H9 (cell line): ENCODE data around the gene NUDT9. TPM values are rescaled to one million over a fixed set of nuclear protein-coding genes. Genes with fewer than 3 reads are reported as not detected.

Source experiments
- DNase-seq: peaks from one replicate; pipeline ENCODE4 v3.0.0-alpha.2; 2017
- H2AFZ ChIP-seq: one replicate; pipeline ENCODE4 v1.6.1; 2013; ENCODE audit warnings: mild to moderate bottlenecking, low read length, control low read depth, moderate library complexity
- H2AK5ac ChIP-seq: 2 replicates; pipeline ENCODE4 v1.6.1; 2013; ENCODE audit warnings: low read length, control low read depth, mixed read lengths; ENCODE audit not compliant: insufficient read length
- H2BK120ac ChIP-seq: one replicate; pipeline ENCODE4 v1.6.1; 2013; ENCODE audit warnings: low read depth, mild to moderate bottlenecking, low read length, control low read depth, inconsistent platforms; ENCODE audit not compliant: poor library complexity, severe bottlenecking
- H2BK12ac ChIP-seq: 2 replicates; pipeline ENCODE4 v1.6.1; 2013; ENCODE audit warnings: low read length, control low read depth, mixed read lengths, low read depth; ENCODE audit not compliant: insufficient read length
- H2BK15ac ChIP-seq: 2 replicates; pipeline ENCODE4 v1.6.1; 2013; ENCODE audit warnings: low read depth, low read length, control low read depth
- H2BK20ac ChIP-seq: one replicate; pipeline ENCODE4 v1.6.1; 2013; ENCODE audit warnings: low read depth, mild to moderate bottlenecking, low read length, control low read depth, inconsistent platforms; ENCODE audit not compliant: poor library complexity, severe bottlenecking
- H2BK5ac ChIP-seq: 2 replicates; pipeline ENCODE4 v1.6.1; 2013; ENCODE audit warnings: low read length, control low read depth, mixed read lengths; ENCODE audit not compliant: insufficient read length
- H3K14ac ChIP-seq: 2 replicates; pipeline ENCODE4 v1.6.1; 2013; ENCODE audit warnings: low read length, control low read depth; ENCODE audit not compliant: insufficient read depth
- H3K18ac ChIP-seq: 2 replicates; pipeline ENCODE4 v1.6.1; 2013; ENCODE audit warnings: low read depth, mild to moderate bottlenecking, mixed read lengths, low read length, control low read depth; ENCODE audit not compliant: insufficient read length
- H3K23ac ChIP-seq: 2 replicates; pipeline ENCODE4 v1.6.1; 2013; ENCODE audit warnings: low read length, control low read depth, mixed read lengths, low read depth; ENCODE audit not compliant: insufficient read length
- H3K23me2 ChIP-seq: 2 replicates; pipeline ENCODE4 v1.6.1; 2013; ENCODE audit warnings: low read depth, mild to moderate bottlenecking, mixed read lengths, low read length, control low read depth; ENCODE audit not compliant: insufficient read length, poor library complexity, severe bottlenecking
- H3K27ac ChIP-seq: 2 replicates; pipeline ENCODE4 v1.5.1; 2013; ENCODE audit warnings: low read length, control low read depth, mixed read lengths, low read depth; ENCODE audit not compliant: insufficient read length
- H3K27me3 ChIP-seq: 2 replicates; pipeline ENCODE4 v1.6.1; 2013; ENCODE audit warnings: low read length, control low read depth, inconsistent platforms; ENCODE audit not compliant: insufficient read depth
- H3K4ac ChIP-seq: 2 replicates; pipeline ENCODE4 v1.6.1; 2013; ENCODE audit warnings: low read depth, mild to moderate bottlenecking, control low read depth, inconsistent platforms, low read length, moderate library complexity
- H3K4me1 ChIP-seq: 2 replicates; pipeline ENCODE4 v1.6.1; 2013; ENCODE audit warnings: low read length, control low read depth, inconsistent platforms; ENCODE audit not compliant: insufficient read depth
- H3K4me2 ChIP-seq: 2 replicates; pipeline ENCODE4 v1.6.1; 2013; ENCODE audit warnings: low read length, control low read depth, mixed read lengths; ENCODE audit not compliant: insufficient read length, insufficient read depth
- H3K56ac ChIP-seq: 2 replicates; pipeline ENCODE4 v1.6.1; 2013; ENCODE audit warnings: low read depth, mild to moderate bottlenecking, mixed read lengths, low read length, control low read depth; ENCODE audit not compliant: insufficient read length
- H3K79me1 ChIP-seq: 2 replicates; pipeline ENCODE4 v1.6.1; 2013; ENCODE audit warnings: low read depth, mild to moderate bottlenecking, moderate library complexity, low read length, control low read depth, inconsistent platforms; ENCODE audit not compliant: insufficient read depth, poor library complexity, severe bottlenecking
- H3K79me2 ChIP-seq: 2 replicates; pipeline ENCODE4 v1.6.1; 2013; ENCODE audit warnings: low read length, control low read depth, inconsistent platforms; ENCODE audit not compliant: insufficient read depth
- H3K9ac ChIP-seq: 2 replicates; pipeline ENCODE4 v1.6.1; 2013; ENCODE audit warnings: low read length, control low read depth, mixed read lengths; ENCODE audit not compliant: insufficient read length; ENCODE audit errors: extremely low read depth
- H3K9me3 ChIP-seq: one replicate; pipeline ENCODE4 v1.6.1; 2013; ENCODE audit warnings: low read depth, low read length, inconsistent platforms; ENCODE audit not compliant: control insufficient read depth
- H3T11ph ChIP-seq: one replicate; pipeline ENCODE4 v1.6.1; 2013; ENCODE audit warnings: mild to moderate bottlenecking, low read length, control low read depth, inconsistent platforms
- H4K20me1 ChIP-seq: one replicate; pipeline ENCODE4 v1.6.1; 2013; ENCODE audit not compliant: control insufficient read depth, insufficient read length, insufficient read depth
- H4K5ac ChIP-seq: 2 replicates; pipeline ENCODE4 v1.6.1; 2013; ENCODE audit warnings: low read depth, mild to moderate bottlenecking, mixed read lengths, low read length, control low read depth; ENCODE audit not compliant: insufficient read length
- H4K8ac ChIP-seq: replicated peaks from 2 replicates; pipeline ENCODE4 v1.6.1; 2013; ENCODE audit warnings: low read length, control low read depth, mixed read lengths, low read depth; ENCODE audit not compliant: insufficient read length
- H4K91ac ChIP-seq: 2 replicates; pipeline ENCODE4 v1.6.1; 2013; ENCODE audit warnings: low read depth, mild to moderate bottlenecking, moderate library complexity, mixed read lengths, low read length, control low read depth; ENCODE audit not compliant: insufficient read length
- H3K27ac Mint-ChIP-seq, 3 experiments: 2 replicates in 2 of 3; 3 replicates in 1 of 3; pipeline ENCODE4 v1.8.0; 2020 to 2021; ENCODE audit warnings: mixed read lengths in 3 of 3, mild to moderate bottlenecking in 1 of 3, moderate library complexity in 1 of 3
- H3K27me3 Mint-ChIP-seq: 2 replicates; pipeline ENCODE4 v1.8.0; 2021; ENCODE audit warnings: low read depth, mild to moderate bottlenecking, moderate library complexity, mixed read lengths
- H3K36me3 Mint-ChIP-seq, 3 experiments: 2 replicates in 2 of 3; 3 replicates in 1 of 3; pipeline ENCODE4 v1.8.0; 2020 to 2021; ENCODE audit warnings: low read depth in 3 of 3, mixed read lengths in 3 of 3; ENCODE audit not compliant: insufficient read depth in 1 of 3
- H3K4me1 Mint-ChIP-seq, 2 experiments: 2 replicates each; pipeline ENCODE4 v1.8.0; 2020; ENCODE audit warnings: mixed read lengths in 2 of 2
- H3K4me3 Mint-ChIP-seq, 2 experiments: 2 replicates in 1 of 2; 3 replicates in 1 of 2; pipeline ENCODE4 v1.8.0; 2020 to 2021; ENCODE audit warnings: mild to moderate bottlenecking in 2 of 2, mixed read lengths in 2 of 2, moderate library complexity in 1 of 2
- H3K9me3 Mint-ChIP-seq, 2 experiments: 2 replicates in 1 of 2; 3 replicates in 1 of 2; pipeline ENCODE4 v1.8.0; 2020; ENCODE audit warnings: mild to moderate bottlenecking in 2 of 2, mixed read lengths in 2 of 2, moderate library complexity in 1 of 2
- CTCF ChIP-seq: fragments of 200-600 bp; sonication (generic); conservative IDR thresholded peaks from 3 replicates; pipeline ENCODE4 v1.8.0; 2021; ENCODE audit warnings: antibody characterized with exemption, mild to moderate bottlenecking
- total RNA-seq: library from RNA; stranded (reverse); gene quantifications from 2 replicates; pipeline ENCODE4 v1.2.1, GENCODE V29; 2021

The NUDT9 gene
- total RNA-seq, 1 experiment from 2014 or later = 28.5 TPM

DNA sequence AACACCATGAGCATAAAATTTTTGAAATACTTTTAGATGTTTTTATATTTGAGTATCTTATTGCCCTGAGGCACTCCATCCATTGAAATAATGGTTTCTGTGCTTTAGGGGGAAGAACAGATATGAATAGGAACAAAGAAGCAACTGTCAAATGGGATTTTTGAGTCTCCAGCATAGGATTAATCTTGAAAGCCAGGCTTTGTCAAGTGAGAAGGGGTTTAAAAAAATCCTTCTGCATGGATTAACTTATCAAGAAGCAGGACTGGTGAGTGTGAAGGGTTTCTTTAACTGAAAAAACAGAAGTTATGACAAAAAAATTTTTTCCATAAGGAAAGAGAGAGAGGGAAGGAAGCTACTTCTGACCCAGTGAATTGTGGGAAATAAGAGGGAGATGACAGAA lies 7.6 kb upstream of the NUDT9 start:
- H3K79me2 ChIP-seq = no peaks in the 10 kb centered on the region
- H2BK5ac ChIP-seq = no peak overlapping the region
- Mint-ChIP-seq H3K27ac (no peak overlapping the region), H3K4me3 (no peak overlapping the region), H3K36me3 (peaks cover 4 to 9% (median 6%) of the 10 kb centered on the region in 3 experiments; a peak in 6 of 7 replicates), H3K9me3 (peaks cover 6 to 15% of the 10 kb centered on the region in 2 experiments), H3K4me1 (peaks cover 8 to 10% of the 10 kb centered on the region in 2 experiments), H3K27me3 (0 out of 2 replicates have a peak, but pooled peaks cover 3% of the 10 kb centered on the region)
- no peak overlapping the region for H3K18ac ChIP-seq
- H2BK12ac ChIP-seq = no peak overlapping the region
- no peak overlapping the region for H3K4me2 ChIP-seq
- no peak overlapping the region for H3K9ac ChIP-seq
- no peak overlapping the region for H3K4ac ChIP-seq
- no peaks in the 10 kb centered on the region for H4K20me1 ChIP-seq
- no peak overlapping the region for H2AFZ ChIP-seq
- H3K23me2 ChIP-seq = no peaks in the 10 kb centered on the region
- H4K91ac ChIP-seq = no peak overlapping the region
- H3K27ac ChIP-seq = no peak overlapping the region
- H3T11ph ChIP-seq = no peak overlapping the region
- no peak overlapping the region for H2BK20ac ChIP-seq
- no peak overlapping the region for H3K23ac ChIP-seq
- H4K8ac ChIP-seq = no peak overlapping the region
- no peak overlapping the region for H3K14ac ChIP-seq
- no peak overlapping the region for H3K56ac ChIP-seq
- H3K79me1 ChIP-seq = no peaks in the 10 kb centered on the region
- H2BK120ac ChIP-seq = no peak overlapping the region
- H2BK15ac ChIP-seq = no peak overlapping the region
- no peaks in the 10 kb centered on the region for H3K27me3 ChIP-seq
- TF ChIP-seq CTCF = no peak
- no peak for DNase-seq
- H2AK5ac ChIP-seq = no peak overlapping the region
- H3K9me3 ChIP-seq = no peaks in the 10 kb centered on the region
- H3K4me1 ChIP-seq = no peaks in the 10 kb centered on the region
- no peak overlapping the region for H4K5ac ChIP-seq
